HG02938 (cell line): Measurements from ENCODE around the gene MBD5.

ENCODE experiments used
- ATAC-seq: cut with Tn5 transposase; IDR thresholded peaks from one replicate; pipeline ENCODE4 v1.9.1; 2021; ENCODE audit warnings: mild to moderate bottlenecking, moderate library complexity; ENCODE audit not compliant: unreplicated experiment

The MBD5 gene

DNA sequence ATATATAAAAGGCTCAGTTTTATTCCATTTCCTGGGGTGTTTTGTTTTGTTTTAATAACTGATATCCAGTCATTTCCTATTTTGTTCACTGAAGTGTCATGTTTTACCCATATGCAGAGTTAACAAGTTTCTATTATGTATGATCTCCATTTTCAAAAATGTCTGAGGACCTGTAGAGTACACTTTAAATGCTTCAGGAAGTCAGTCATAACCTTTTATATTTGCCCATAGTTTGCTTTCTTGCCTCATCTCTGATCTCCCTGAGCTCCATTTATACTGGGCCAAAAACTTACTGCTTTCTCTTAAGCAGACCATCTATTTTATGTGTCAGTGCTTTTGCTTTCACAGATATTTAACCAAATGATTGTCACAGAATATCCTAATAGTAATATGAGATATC is 278.7 kb downstream of the MBD5 start:
- ATAC-seq = no peak

DNA sequence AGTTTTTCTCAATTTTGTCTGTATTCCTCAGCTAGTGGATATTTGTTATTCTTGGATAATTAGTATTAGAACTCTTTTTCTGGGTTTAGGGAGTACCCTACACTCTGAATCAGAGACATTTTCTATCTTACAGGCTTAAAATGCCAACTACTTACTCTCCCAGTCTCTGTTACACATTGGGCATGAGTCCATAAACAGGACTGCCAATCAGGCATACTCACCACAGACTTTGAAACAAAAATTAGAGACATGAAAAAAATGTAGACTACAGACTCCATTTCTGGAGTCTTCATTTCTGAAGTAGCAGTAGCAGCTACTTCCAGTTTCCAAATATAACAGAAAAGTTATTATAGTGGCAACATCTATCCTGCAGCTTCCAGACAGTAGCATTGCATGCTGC is 279.7 kb downstream of the MBD5 start:
- ATAC-seq = no peak

DNA sequence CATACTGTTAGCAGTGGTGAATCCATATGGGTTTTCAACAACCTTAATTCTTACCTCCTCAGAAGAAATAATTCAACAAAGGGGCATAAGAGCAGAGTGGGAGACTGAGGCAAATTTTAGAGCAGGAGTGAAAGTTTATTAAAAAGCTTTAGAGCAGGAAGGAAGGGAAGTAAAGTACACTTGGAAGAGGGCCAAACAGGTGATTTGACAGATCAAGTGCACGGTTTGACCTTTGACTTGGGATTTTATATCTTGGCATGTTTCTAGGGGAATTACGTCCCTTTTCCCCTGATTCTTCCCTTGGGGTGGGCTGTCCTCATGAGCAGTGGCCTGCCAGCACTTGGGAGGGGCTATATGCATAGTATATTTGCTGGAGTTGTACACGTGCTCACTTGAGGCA is 280.5 kb downstream of the MBD5 start:
- ATAC-seq = no peak

DNA sequence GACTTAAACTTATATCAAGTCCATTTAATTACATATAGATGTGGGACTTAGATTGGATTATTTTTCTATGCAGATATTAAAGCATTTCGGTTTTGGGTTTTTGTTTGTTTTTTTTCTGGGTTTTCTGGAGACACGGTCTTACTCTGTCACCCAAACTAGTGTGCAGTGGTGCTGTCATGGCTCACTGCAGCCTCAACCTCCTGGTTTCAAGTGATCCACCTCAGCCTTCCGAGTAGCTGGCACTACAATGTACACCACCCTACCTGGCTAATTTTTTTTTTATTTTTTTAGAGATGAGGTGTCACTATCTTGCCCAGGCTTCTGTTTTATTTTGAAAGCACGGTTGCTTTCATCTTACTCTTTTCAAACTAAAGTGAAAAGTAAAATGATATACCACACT is 281.6 kb downstream of the MBD5 start:
- ATAC-seq = no peak

DNA sequence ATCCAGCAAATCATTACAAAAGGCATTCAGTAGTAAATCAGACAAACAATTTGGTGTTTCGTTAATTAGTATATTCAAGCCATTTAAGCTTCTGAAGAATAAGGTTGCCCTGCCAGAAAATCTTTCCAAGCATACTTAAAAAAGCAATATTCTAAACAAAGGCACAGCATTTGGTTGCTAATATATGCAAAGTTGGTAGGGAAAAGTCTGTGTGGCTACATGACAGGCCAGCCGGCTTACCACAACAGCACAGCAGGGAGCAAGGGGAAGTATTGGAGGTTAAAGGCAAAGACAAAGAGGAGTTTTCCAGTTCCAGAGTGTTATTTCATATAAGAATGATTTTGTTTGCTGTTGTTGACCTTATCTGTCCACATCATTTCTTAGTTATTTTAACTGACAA is 282.3 kb downstream of the MBD5 start:
- ATAC-seq = no peak

DNA sequence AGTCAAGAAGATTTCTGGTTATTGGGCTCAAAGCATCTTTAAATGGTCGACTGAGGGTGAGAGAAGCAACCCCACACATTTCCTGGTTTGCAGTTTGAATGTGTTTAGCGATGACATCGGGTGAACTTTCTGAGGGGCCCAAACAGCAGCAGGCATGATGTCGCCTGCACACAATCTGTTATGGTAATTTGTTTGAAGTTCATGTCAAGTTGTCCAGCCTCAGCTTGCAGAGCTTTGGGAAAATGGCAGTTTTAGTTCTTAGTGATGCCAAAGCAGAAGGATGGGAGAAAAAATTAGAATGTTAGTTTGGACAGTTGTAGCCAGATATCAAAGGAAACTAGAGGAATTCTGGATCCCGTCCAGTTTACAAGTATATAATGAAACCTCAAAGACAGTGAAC is 284.6 kb downstream of the MBD5 start:
- no peak for ATAC-seq

DNA sequence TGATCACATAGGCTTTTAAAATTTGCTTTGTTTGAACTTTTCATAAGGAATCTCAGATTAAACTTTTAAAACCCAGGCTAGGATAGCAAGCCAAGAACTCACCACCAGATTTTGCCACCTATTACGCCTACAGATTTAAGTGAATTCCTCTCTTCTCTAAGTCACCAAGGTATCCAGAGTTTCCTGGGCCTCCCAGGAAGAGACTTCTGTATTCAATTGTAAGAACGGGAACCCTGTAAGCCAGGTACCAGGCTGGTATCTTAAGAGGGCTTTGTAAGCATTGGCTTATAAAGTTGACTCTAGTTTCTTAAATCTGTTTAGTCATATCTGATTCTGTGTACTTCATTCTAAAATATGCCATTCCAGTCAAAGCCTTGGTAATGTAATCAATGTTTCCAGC is 285.1 kb downstream of the MBD5 start:
- no peak for ATAC-seq

DNA sequence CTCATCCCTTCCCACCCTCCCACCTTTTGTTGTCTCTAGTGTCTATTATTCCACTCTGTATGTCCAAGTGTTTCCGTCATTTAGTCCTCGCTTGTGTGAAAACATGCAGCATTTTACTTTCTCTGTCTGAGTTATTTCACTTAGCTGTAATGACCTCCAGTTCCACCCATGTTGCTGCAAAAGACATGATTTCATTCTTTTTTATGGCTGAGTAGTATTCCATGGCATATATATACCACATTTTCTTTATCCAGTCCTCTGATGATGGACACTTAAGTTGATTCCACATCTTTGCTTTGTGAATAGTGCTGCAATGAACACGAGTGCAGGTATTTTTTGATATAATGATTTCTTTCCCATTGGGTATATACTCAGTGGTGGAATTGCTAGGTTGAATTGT is 296.7 kb downstream of the MBD5 start:
- no peak for ATAC-seq

DNA sequence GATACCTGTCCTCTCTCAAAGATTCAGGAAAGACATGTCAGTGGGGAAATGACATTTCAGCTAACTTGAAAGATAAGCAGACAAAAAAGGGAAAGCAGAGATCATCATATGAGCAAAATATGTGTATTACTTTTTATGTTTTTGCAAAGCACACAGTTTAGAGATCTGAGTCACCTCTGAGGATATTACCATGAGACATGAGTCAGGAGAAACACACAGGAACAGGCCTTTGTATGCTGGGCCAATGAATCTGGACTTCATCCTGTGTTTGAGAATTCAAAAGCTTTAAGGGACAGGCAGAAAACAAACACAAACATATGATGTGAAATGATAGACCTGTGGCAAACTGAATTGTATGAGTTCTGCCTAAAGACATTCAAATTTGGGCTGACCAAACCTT is 317.6 kb downstream of the MBD5 start:
- ATAC-seq = no peak

DNA sequence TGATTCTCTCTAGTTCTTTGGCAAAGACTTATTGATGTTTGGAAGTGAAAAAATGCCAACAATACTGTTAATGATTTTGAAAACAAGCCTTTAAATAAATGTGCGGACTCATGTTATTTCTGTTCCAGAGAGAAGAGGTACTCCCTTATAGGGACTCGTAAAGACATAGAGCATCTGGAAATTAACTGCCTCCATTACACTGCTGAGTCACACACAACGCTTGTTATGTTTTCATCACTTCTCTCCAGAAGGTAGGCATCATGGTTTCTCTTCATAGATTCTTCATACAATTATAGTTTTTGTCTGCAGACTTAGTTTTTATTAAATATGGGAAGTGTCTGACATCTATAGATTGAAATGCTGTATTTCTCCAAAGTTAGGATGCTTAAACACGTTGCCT is 321.2 kb downstream of the MBD5 start:
- no peak for ATAC-seq

DNA sequence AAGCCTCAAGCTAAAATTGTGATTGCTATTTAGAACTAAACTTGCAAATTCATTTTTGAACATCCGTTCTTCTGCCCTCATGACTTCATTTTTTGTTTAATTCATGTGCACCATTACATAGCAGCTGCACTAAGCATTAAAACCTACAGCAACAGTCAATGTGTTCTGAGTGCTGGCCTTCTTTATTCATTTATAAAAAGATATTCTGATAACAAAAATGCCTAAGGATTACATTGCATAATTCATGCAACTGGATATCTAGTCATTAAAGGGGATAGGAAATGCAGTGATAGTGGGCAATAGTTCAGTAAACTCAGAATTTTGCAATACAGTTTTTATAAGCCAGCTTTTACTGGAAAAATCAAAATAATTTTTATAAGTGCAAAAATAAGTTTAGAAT is 329.3 kb downstream of the MBD5 start:
- no peak for ATAC-seq

DNA sequence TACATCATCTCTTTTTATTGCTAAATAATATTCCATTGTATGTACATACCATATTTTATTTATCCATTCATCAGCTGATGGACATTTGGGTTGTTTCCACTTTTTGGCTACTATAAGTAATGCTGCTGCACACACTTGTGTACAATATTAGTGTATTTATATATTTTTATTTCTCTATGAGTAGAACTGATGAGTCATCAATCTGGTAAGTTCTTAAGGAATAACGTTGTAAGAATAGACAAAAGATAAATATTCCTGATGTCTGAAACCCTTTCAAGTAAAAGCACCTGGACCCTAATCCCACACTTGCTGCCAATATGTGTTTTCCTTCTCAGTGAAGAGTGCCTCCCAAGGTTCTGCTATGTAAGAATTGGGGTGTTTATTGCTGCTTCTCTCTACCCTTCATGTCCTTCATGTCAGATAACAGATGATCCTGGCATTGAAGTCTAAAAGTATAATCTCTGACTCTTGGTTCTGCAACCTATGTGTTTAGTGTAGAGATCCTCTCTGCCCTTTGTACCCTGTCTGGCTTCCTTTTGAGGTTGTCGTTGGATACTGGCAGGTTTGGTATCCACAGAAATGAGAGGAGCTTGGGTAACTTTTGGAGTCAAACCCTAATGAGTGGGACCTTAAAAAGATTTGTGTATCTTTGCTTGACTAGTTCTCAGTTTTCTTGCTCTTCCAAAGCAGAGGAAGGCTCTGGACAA is 330.7 kb downstream of the MBD5 start:
- no peak for ATAC-seq

DNA sequence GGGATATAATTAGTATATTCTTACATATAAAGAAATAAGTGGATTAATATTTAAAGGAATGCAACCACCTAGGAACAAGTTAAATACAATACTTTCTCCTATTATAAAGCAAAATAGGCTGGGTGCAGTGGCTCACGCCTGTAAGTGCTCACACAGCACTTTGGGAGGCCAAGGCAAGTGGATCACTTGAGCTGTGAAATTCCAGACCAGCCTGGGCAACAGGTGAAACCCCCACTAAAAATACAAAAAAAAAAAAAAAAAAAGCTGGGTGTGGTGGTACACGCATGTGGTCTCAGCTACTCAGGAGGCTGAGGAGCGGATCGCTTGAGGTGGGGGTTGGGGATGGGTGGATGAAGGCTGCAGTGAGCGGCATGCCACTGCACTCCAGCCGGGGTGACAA is 337.5 kb downstream of the MBD5 start:
- ATAC-seq = no peak

DNA sequence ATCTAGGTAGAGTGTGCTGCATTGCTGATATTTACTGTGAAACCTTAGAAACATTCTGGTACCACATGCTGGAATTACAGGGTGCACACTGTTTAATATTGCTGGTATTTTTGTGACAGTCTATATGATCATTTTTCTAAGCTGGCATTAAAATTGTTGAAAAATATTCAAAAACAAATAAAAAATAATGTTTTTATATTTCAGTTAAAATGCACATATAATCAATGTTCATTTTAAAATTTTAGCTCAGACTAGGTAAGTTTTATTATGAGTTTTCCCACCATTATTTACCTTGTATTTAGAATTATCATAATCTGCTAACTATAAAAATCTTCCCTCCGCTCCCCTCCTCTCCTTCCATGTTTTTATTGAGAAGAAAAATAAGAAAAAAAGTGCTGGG is 339.8 kb downstream of the MBD5 start:
- ATAC-seq = no peak

DNA sequence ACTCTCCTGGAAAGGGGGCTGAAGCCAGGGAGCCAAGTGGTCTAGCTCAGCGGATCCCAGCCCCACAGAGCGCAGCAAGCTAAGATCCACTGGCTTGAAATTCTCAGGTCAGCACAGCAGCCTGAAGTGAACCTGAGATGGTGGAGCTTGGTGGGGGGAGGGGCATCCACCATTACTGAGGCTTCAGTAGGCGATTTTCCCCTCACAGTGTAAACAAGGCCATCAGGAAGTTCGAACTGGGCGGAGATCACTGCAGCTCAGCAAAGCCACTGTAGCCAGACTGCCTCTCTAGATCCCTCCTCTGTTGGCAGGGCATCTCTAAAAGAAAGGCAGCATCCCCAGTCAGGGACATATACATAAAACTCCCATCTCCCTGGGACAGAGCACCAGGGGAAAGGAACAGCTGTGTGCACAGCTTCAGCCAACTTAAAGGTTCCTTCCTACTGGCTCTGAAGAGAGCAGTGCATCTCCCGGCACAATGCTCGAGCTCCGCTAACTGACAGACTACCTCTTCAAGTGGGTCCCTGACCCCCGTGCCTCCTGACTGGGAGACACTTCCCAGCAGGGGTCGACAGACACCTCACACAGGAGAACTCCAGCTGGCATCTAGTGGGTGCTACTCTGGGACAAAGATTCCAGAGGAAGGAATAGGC is 341.4 kb downstream of the MBD5 start:
- ATAC-seq = no peak

DNA sequence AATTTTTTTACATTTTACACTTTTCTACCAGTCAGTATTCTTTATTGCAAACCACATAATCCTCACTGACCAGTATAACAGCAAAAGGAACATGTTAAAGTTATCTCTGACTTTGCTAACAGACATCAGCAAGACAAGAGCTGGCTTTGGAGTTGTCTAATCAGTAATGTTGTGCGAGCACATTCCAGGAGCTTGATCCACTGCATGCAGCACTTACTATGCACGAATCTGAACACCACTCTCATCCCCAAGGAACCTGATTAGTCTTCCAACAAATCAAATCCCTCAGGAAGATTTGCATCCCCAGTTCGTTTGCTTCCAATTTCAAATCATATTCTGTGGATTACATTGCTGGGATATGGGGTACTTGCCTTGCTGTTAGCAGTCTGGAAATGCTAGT is 354.3 kb downstream of the MBD5 start:
- ATAC-seq = no peak

DNA sequence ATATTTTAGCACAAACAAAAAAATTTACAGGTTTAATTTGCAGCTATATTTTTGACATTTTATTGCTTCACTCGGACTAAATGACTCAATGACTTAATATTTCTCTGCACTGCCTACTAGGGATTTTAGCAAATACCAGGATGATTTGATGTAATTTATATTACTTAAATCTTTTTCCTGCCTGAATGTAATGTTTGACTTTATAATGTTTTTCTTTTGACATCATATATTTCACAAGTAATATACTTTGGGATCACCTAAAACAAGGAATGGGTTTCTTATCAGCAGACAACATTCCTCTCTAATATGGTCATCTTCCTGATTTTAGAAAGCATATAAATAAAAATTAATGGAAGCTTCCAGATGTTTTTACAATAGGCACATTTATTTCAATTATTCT is 370.4 kb downstream of the MBD5 start:
- ATAC-seq = no peak

DNA sequence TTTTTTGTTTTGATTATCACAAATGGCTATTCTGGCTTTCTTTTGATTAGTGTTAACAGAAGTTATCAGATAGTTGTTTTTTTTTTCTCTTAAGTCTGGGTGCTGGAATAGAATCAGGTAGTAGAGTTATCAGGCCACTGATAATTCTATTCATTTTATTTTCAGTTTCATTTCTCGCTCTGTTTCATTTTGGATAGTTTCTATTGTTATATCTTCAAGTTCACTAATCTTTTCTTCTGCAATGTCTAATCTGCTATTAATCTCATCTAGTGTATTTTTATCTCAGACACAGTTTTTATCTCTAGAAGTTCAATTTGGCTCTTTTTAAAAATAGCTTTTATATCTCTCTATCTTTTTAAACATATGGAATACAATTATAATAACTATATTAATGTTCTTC is 381.9 kb downstream of the MBD5 start:
- no peak for ATAC-seq

DNA sequence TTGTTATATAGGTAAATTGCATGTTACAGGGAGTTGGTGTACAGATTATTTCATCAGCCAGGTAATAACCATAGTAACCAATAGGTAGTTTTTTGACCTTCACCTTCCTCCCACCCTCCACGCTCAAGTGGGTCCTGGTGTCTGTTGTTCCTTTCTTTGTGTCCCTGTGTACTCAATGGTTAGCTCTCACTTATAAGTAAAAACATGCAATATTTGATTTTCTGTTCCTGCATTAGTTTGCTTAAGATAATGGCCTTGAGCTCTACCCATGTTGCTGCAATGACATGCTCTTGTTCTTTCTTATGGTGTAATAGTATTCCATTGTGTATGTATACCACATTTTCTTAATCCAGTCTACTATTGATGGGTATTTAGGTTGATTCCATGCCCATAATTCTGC is 390.0 kb downstream of the MBD5 start:
- no peak for ATAC-seq

DNA sequence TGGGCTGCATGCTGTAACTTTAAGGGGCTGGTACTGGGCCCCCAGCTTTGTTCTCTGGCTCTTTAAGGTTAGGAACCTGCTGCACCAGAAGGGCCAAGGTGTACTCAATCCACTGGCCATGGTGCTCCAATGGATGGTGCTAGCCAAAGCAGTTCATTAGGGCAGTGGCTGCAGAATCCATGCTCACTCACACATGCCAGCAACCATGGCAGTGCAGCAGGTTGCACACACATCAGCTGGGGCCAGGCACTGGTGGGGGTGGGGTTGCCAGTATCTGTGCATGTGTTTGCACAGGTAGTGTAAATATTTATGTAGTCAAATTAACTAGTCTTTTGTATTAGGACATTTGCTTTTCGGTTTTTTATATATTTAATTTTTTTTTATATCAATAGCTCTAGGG is 395.4 kb downstream of the MBD5 start:
- no peak for ATAC-seq

DNA sequence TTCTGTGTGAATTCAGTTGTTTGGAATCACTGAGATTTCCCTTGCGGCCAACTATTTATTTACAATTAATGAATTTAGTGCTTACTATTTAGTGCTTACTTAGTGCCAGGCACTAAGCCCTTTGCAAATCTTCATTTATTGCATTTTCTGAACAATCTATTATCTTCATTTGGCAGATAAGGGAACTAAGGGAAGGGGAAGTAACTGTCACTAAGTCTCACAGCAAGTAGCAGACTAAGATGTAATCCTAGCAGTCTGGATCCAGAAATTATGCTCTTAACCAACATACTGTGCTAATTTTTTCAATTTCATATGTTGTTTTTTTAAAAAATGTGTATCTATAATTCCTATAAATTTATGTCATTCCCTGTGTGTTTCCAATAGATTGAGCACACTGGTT is 409.2 kb downstream of the MBD5 start:
- ATAC-seq = no peak

DNA sequence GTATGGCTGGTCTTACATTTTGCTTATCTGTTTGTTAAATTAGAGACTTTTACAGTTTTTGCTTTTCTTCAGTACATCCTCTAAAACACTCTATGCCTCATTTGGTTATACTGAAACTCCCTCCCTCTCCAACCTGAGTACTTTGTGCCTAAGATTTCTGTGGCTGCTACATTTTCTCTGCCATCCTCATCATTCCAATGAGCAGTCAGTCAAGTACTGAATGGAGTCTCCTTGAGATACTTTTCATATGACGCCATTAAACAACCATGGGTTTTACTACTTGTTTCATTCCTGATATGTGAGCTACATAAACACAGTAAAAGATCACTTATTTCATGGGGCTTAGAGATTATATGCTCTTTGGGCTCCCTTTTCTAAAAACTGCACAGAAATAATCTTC is 427.0 kb downstream of the MBD5 start:
- no peak for ATAC-seq

DNA sequence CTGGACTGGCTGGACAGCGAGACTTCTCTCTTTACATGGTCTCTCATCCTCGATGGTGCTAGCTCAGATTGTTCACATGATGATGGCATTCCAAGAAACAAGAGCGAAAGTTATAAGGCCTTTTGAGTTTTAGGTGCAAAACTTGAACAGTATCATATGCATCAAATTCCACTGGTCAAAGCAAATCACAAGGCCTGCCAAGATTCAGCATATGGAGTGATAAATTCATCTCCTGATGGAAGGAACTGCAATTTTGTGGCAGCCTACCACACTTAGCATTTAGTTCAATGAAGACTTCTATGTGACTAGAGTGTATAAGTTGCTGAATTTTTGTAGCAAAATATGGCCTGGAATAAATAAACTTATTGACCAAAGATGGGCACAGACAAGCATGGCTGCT is 429.6 kb downstream of the MBD5 start:
- ATAC-seq = no peak
